Large intestine (tissue), 3 donors: ENCODE results near the gene CLEC2D. TPM values are rescaled to one million over a fixed set of nuclear protein-coding genes. Genes with fewer than 3 reads are reported as not detected.
"Not testable (repeated sequence)": the region's sequence is repeated elsewhere in the genome, so short reads cannot be mapped to it uniquely, and the experiment has no call there.

ENCODE experiments used
- DNase-seq, 2 donors: peaks; one replicate each; pipeline versions ENCODE4 v3.0.0 to v3.0.0-alpha.2; 2013
- H3K27ac ChIP-seq: one replicate; pipeline ENCODE4 v1.5.1; 2013; ENCODE audit warnings: low read length
- H3K27me3 ChIP-seq: 2 replicates; pipeline ENCODE4 v1.6.1; 2013; ENCODE audit warnings: low read length; ENCODE audit not compliant: control insufficient read depth, insufficient read depth
- H3K36me3 ChIP-seq: 2 replicates; pipeline ENCODE4 v1.6.1; 2013; ENCODE audit warnings: low read length; ENCODE audit not compliant: control insufficient read depth, insufficient read depth
- H3K4me1 ChIP-seq: one replicate; pipeline ENCODE4 v1.6.1; 2013; ENCODE audit warnings: low read length; ENCODE audit not compliant: control insufficient read depth, insufficient read depth
- H3K4me3 ChIP-seq: one replicate; pipeline ENCODE4 v1.5.1; 2013; ENCODE audit warnings: low read length
- H3K9me3 ChIP-seq: one replicate; pipeline ENCODE4 v1.6.1; 2013; ENCODE audit warnings: mild to moderate bottlenecking, low read depth, low read length, moderate library complexity; ENCODE audit not compliant: control insufficient read depth
- WGBS: methylation state at CpG from one replicate; pipeline ENCODE4 v1.1.5; 2013; ENCODE audit warnings: low lambda C conversion rate; ENCODE audit not compliant: insufficient coverage; 5-methylcytosine and 5-hydroxymethylcytosine counted together
- polyA plus RNA-seq: library from polyadenylated mRNA; unstranded; fragments of 120-200 nt; gene quantifications from one replicate; pipeline ENCODE4 v1.2.1, GENCODE V29; 2013

Gene CLEC2D
- polyA plus RNA-seq, 1 donor, result 9.9 TPM

- no peak overlapping the region for H3K27ac ChIP-seq
- no peak for DNase-seq
- no peaks in the 10 kb centered on the region for H3K9me3 ChIP-seq
- no CpG with 5 or more reads among the region's 2 CpGs for WGBS
- no peaks in the 10 kb centered on the region for H3K4me1 ChIP-seq
- H3K27me3 ChIP-seq, result no peaks in the 10 kb centered on the region
- no peak overlapping the region for H3K4me3 ChIP-seq
- peaks cover 6% of the 10 kb centered on the region for H3K36me3 ChIP-seq
Measured at GRCh38 chr12:9699898-9700605, 30.5 kb downstream of the CLEC2D start.

DNA sequence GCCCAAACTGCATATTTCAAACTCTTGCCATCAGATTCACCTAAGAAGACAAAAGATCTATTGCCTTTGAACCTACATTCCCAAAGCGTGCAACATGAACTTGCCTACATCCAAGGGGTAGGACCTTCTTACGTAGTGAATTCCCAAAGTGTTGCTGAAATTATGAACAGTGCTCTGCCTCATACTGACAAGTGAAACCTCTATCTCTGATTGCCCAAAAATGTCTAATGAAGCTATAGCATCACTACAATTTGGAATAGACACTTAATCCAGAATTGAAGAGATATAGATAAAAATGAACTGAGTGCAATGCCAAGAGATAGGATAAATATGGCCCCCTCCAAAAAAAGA, 31.1 kb downstream of the CLEC2D start:
- H3K27me3 ChIP-seq, result no peaks in the 10 kb centered on the region
- WGBS, result 83% methylated on average over 1 of the region's 2 CpGs
- H3K36me3 ChIP-seq, result peaks cover 2% of the 10 kb centered on the region
- no peaks in the 10 kb centered on the region for H3K4me1 ChIP-seq
- H3K27ac ChIP-seq, result no peak overlapping the region
- H3K4me3 ChIP-seq, result no peak overlapping the region
- no peaks in the 10 kb centered on the region for H3K9me3 ChIP-seq
- DNase-seq, result no peak

GRCh38 chr12:9701380-9702154, 32.1 kb downstream of the CLEC2D start:
- Histone ChIP-seq H3K4me1 (no peaks in the 10 kb centered on the region), H3K9me3 (no peaks in the 10 kb centered on the region), H3K27me3 (no peaks in the 10 kb centered on the region), H3K4me3 (no peak overlapping the region), H3K36me3 (no peaks in the 10 kb centered on the region), H3K27ac (no peak overlapping the region)
- no peak for DNase-seq
- WGBS, result no CpG with 5 or more reads among the region's 1 CpG

DNA sequence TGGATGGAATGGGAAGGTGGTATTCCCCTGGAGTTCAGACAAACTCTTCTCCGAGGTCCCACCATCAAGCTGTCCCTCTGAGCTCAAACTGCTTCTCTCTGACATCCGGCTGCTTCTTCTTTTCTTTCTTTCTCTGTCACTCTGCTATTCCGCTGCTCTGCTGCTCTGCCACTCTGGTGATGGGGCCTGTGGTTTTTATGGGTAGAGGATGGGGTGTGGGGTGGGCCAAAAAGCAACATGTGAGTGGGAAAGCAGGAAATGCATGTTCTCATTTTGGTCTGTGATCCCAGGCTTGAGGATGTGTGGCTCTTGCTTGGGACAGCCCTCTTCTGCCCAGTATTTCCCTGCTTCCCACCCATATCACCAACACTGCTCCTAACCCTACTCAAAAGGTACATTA, 32.7 kb downstream of the CLEC2D start:
- WGBS, result 100% methylated on average over 1 of the region's 3 CpGs
- Histone ChIP-seq H3K27me3 (no peaks in the 10 kb centered on the region), H3K9me3 (no peaks in the 10 kb centered on the region), H3K4me1 (no peaks in the 10 kb centered on the region), H3K4me3 (no peak overlapping the region), H3K27ac (no peak overlapping the region), H3K36me3 (no peaks in the 10 kb centered on the region)
- no peak for DNase-seq

DNA sequence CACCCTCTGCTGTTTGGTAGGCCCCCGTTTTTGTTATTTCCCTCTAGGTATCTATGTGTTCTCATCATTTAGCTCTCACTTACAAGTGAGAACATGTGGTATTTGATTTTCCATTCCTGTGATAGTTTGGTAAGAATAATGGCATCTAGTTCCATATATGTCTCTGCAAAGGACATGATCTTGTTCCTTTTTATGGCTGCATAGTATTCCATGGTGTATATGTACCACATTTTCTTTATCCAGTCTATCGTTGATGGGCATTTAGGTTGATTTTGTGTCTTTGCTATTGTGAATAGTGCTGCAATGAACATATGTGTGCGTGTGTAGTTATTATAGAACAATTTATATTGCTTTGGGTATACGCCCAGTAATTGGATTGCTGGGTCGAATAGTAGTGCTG, 35.0 kb downstream of the CLEC2D start:
- not testable (repeated sequence) for H3K27me3 ChIP-seq, H3K36me3 ChIP-seq, DNase-seq, H3K9me3 ChIP-seq, H3K4me1 ChIP-seq, H3K4me3 ChIP-seq, H3K27ac ChIP-seq
- WGBS, result 96% methylated on average over 3 of the region's 5 CpGs

- no peaks in the 10 kb centered on the region for H3K9me3 ChIP-seq
- no peak overlapping the region for H3K4me3 ChIP-seq
- no peak for DNase-seq
- no peaks in the 10 kb centered on the region for H3K4me1 ChIP-seq
- no peaks in the 10 kb centered on the region for H3K36me3 ChIP-seq
- no peak overlapping the region for H3K27ac ChIP-seq
- no peaks in the 10 kb centered on the region for H3K27me3 ChIP-seq
Measured at GRCh38 chr12:9706086-9706685, 36.7 kb downstream of the CLEC2D start.

DNA sequence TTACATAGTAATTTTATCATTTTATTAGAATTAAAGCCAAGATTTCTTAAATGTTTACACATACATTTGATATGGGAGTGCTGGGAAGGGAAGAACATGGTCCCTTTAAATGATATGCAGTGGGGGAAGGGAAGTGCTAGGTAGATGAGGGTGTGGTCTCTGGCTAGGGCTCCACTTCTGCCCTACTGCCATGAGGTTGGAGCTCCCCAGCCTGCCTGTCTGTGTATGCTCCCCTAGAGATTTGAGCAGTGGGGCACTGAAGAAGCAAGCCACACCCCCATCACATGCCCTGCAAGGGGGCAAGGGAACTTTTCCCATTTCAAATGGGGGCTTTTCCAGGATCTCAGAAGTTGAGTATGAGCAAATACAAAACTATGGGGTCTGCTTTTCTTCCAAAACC, 37.8 kb downstream of the CLEC2D start:
- Histone ChIP-seq H3K4me1 (no peaks in the 10 kb centered on the region), H3K4me3 (no peak overlapping the region), H3K27ac (no peak overlapping the region), H3K9me3 (no peaks in the 10 kb centered on the region), H3K27me3 (no peaks in the 10 kb centered on the region), H3K36me3 (no peaks in the 10 kb centered on the region)
- no peak for DNase-seq

DNA sequence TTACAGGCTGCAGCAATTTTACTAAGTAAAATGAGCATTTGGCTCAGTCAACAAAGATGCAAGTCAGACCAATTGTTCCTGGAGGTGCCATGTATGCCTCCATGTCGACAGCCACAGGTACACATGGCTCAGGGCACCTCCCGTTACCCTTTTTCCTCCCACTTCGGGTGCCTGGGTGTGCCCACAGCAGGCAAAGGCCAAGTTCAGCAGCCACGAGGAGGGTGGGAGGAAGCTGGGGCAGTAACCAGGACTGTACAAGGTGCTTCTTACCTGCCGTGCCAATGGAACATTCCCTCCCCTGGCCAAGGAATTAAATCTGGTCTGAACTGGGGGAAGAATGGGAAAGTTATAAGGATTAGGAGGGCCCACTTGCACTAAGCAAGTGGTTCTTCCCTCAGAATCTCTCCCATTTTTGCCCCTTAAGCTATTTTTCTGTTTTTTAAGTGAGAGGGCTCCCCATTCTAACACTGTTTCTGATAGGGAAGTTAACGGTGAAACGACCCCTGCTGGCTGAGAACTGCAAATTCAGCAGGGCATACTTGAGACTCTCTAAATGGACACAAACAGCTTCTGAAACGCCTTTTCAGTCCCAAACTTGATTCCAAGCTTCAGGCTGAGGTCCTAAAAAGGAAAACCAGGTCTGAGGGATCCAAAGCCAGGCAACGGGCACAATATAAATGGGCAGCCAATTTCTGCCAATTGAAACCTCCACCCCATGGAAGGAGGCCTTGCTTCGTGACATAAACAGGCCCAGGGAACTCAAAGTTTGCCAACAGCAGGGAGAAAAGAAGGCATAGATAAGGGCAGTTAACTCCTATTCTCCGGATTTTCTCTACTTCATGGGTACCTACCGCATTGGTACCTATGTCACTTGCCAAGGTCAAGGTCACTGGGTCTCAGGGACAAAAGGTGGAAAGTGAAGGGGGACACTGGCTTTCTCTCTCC, 38.6 kb downstream of the CLEC2D start:
- DNase-seq, result peak in 1 of 2 donors; percentile 20
- H3K27ac ChIP-seq, result no peak overlapping the region
- no peaks in the 10 kb centered on the region for H3K36me3 ChIP-seq
- WGBS, result no CpG with 5 or more reads among the region's 12 CpGs
- H3K27me3 ChIP-seq, result no peaks in the 10 kb centered on the region
- no peak overlapping the region for H3K4me3 ChIP-seq
- H3K4me1 ChIP-seq, result no peaks in the 10 kb centered on the region
- no peaks in the 10 kb centered on the region for H3K9me3 ChIP-seq

DNA sequence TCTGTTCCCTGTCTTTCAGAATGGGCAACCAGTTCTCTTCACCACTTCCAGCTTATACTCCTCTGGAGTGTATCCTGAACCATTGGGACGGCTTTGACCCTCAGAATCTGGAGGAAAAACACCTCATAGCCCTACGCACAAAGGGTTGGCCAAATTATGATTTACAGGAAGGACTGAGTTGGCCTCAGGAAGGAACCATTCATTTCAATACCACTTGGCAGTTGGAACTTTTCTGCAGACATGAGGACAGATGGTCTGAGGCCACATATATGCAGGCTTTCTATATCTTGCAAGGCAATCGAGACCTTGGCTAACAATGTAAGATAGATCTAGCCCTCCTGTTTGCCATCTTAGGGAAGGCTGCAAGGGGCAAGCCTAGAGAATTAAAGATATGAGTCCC, 39.3 kb downstream of the CLEC2D start:
- WGBS, result no CpG with 5 or more reads among the region's 3 CpGs
- Histone ChIP-seq H3K27ac (no peak overlapping the region), H3K27me3 (no peaks in the 10 kb centered on the region), H3K4me3 (no peak overlapping the region), H3K9me3 (no peaks in the 10 kb centered on the region), H3K36me3 (no peaks in the 10 kb centered on the region), H3K4me1 (no peaks in the 10 kb centered on the region)
- DNase-seq, result no peak
